GM21825 (cell line): ENCODE results near the gene ETV5.

Source experiments
- ATAC-seq: cut with Tn5 transposase; IDR thresholded peaks from one replicate; pipeline ENCODE4 v1.9.1; 2021; ENCODE audit warnings: mild to moderate bottlenecking, moderate library complexity; ENCODE audit not compliant: unreplicated experiment

The ETV5 gene

GRCh38 chr3:186097317-186097662 is 11.6 kb downstream of the ETV5 start:
- no peak for ATAC-seq

GRCh38 chr3:186096290-186096689 is 12.6 kb downstream of the ETV5 start:
- no peak for ATAC-seq

GRCh38 chr3:186095561-186096081 is 13.3 kb downstream of the ETV5 start:
- ATAC-seq = no peak

GRCh38 chr3:186094696-186095425 is 14.0 kb downstream of the ETV5 start:
- ATAC-seq = no peak

GRCh38 chr3:186094271-186094670 is 14.6 kb downstream of the ETV5 start:
- no peak for ATAC-seq

GRCh38 chr3:186093271-186093900 is 15.5 kb downstream of the ETV5 start:
- ATAC-seq = no peak

- no peak for ATAC-seq
Observed at GRCh38 chr3:186092360-186093070, 16.4 kb downstream of the ETV5 start.

- ATAC-seq = no peak
Observed at GRCh38 chr3:186090901-186091300, 18.0 kb downstream of the ETV5 start.

- no peak for ATAC-seq
Observed at GRCh38 chr3:186088335-186088734, 20.6 kb downstream of the ETV5 start.

GRCh38 chr3:186084264-186084663 is 24.6 kb downstream of the ETV5 start:
- no peak for ATAC-seq

- no peak for ATAC-seq
Observed at GRCh38 chr3:186083746-186084145, 25.1 kb downstream of the ETV5 start.

- ATAC-seq = no peak
Observed at GRCh38 chr3:186082150-186082549, 26.7 kb downstream of the ETV5 start.

- no peak for ATAC-seq
Observed at GRCh38 chr3:186081678-186082077, 27.2 kb downstream of the ETV5 start.

- no peak for ATAC-seq
Observed at GRCh38 chr3:186080849-186081438, 27.9 kb downstream of the ETV5 start.

GRCh38 chr3:186079925-186080324 is 29.0 kb downstream of the ETV5 start:
- no peak for ATAC-seq

- ATAC-seq = no peak
Observed at GRCh38 chr3:186077466-186077865, 31.4 kb downstream of the ETV5 start.

- no peak for ATAC-seq
Observed at GRCh38 chr3:186075931-186076567, 32.8 kb downstream of the ETV5 start.

GRCh38 chr3:186075489-186075888 is 33.4 kb downstream of the ETV5 start:
- no peak for ATAC-seq

- ATAC-seq = no peak
Observed at GRCh38 chr3:186073641-186074040, 35.2 kb downstream of the ETV5 start.

- ATAC-seq = no peak
Observed at GRCh38 chr3:186070996-186071395, 37.9 kb downstream of the ETV5 start.

GRCh38 chr3:186070550-186070949 is 38.3 kb downstream of the ETV5 start:
- no peak for ATAC-seq
